ENCODE results near the gene GLOD5. TPM values are rescaled to one million over a fixed set of nuclear protein-coding genes. Genes with fewer than 3 reads are reported as not detected.

GLOD5 gene
- total and polyA plus RNA-seq, 2 of the 8 experiments (the other 6 are each of a cell fraction or from before 2014, with no cell fraction given): 0.18 TPM; not detected in 1

GRCh38 chrX:48815266-48815665 lies 53.7 kb downstream of the GLOD5 start (continued):
- TF ChIP-seq GABPA (IDR thresholded peaks at IDR 0.05; ENCODE audit: borderline replicate concordance, insufficient read depth, low read length) (no peak), SP4 (IDR thresholded peaks at IDR 0.05; ENCODE audit: low read length) (no peak), TCF12 (IDR thresholded peaks at IDR 0.05; ENCODE audit: low read depth, low read length) (no peak), KDM1A (IDR thresholded peaks at IDR 0.05; ENCODE audit: borderline replicate concordance, low read length) (no peak), CTBP2 (IDR thresholded peaks at IDR 0.05; ENCODE audit: borderline replicate concordance, insufficient read depth, insufficient read length, low read length) (no peak), FOSL1 (IDR thresholded peaks at IDR 0.05; ENCODE audit: insufficient read depth, low read depth, low read length) (no peak), SIX5 (IDR thresholded peaks at IDR 0.05; ENCODE audit: low read depth, low read length) (no peak), RXRA (IDR thresholded peaks at IDR 0.05; ENCODE audit: insufficient read depth, low read depth, low read length) (no peak), SIRT6 (IDR thresholded peaks at IDR 0.05; ENCODE audit: low read length) (no peak)
- TF ChIP-seq, protein P1, sequence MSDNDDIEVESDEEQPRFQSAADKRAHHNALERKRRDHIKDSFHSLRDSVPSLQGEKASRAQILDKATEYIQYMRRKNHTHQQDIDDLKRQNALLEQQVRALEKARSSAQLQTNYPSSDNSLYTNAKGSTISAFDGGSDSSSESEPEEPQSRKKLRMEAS (IDR thresholded peaks at IDR 0.05): no peak

All from H1 (cell line).